ENCODE measurements around the gene UROS.

The UROS gene

GRCh38 chr10:125836746-125837145, 13.7 kb upstream of the UROS start:
- DNase-seq (ENCODE audit: low read depth) = no peak

GRCh38 chr10:125828311-125828710, 5.3 kb upstream of the UROS start:
- DNase-seq (ENCODE audit: low read depth) = no peak

- no peak for DNase-seq (ENCODE audit: low read depth)
Observed at GRCh38 chr10:125827133-125827532, 4.1 kb upstream of the UROS start.

- no peak for DNase-seq (ENCODE audit: low read depth)
Observed at GRCh38 chr10:125824736-125825135, 1.7 kb upstream of the UROS start.

GRCh38 chr10:125823663-125824251, 699 bp upstream of the UROS start:
- no peak for DNase-seq (ENCODE audit: low read depth)

- DNase-seq (ENCODE audit: low read depth) = no peak
Observed at GRCh38 chr10:125820701-125821100, 2.4 kb downstream of the UROS start.

- DNase-seq (ENCODE audit: low read depth) = no peak
Observed at GRCh38 chr10:125817337-125817946, 5.6 kb downstream of the UROS start.

GRCh38 chr10:125816548-125816947, 6.5 kb downstream of the UROS start:
- DNase-seq (ENCODE audit: low read depth) = no peak

- DNase-seq (ENCODE audit: low read depth) = no peak
Observed at GRCh38 chr10:125815764-125816163, 7.3 kb downstream of the UROS start.

GRCh38 chr10:125812128-125812750, 10.8 kb downstream of the UROS start:
- no peak for DNase-seq (ENCODE audit: low read depth)

- no peak for DNase-seq (ENCODE audit: low read depth)
Observed at GRCh38 chr10:125811251-125811650, 11.8 kb downstream of the UROS start.

- no peak for DNase-seq (ENCODE audit: low read depth)
Observed at GRCh38 chr10:125808047-125808446, 15.0 kb downstream of the UROS start.

GRCh38 chr10:125802739-125803138, 20.3 kb downstream of the UROS start:
- DNase-seq (ENCODE audit: low read depth) = no peak

GRCh38 chr10:125802131-125802530, 20.9 kb downstream of the UROS start:
- DNase-seq (ENCODE audit: low read depth) = no peak

GRCh38 chr10:125801574-125801973, 21.5 kb downstream of the UROS start:
- DNase-seq (ENCODE audit: low read depth) = no peak

- no peak for DNase-seq (ENCODE audit: low read depth)
Observed at GRCh38 chr10:125799451-125800182, 23.4 kb downstream of the UROS start.

GRCh38 chr10:125797994-125798662, 24.9 kb downstream of the UROS start:
- no peak for DNase-seq (ENCODE audit: low read depth)

GRCh38 chr10:125797424-125797823, 25.6 kb downstream of the UROS start:
- no peak for DNase-seq (ENCODE audit: low read depth)

GRCh38 chr10:125795637-125796190, 27.3 kb downstream of the UROS start:
- DNase-seq (ENCODE audit: low read depth) = no peak

- no peak for DNase-seq (ENCODE audit: low read depth)
Observed at GRCh38 chr10:125795128-125795527, 27.9 kb downstream of the UROS start.

- DNase-seq (ENCODE audit: low read depth) = no peak
Observed at GRCh38 chr10:125792342-125793300, 30.4 kb downstream of the UROS start.

Data from activated T-helper 1 cell treated with Interleukin-2 at 50 U/mL for 16 hours (primary cell).